Activated B cell treated with CpG ODN at 0.5 μM for 24 hours (primary cell): ENCODE data around the gene CCNJL. TPM values are rescaled to one million over a fixed set of nuclear protein-coding genes. Genes with fewer than 3 reads are reported as not detected.

ENCODE experiments used
- ATAC-seq: fragments of 200-7000 bp; cut with Tn5 transposase; one replicate; pipeline ENCODE4 v1.10.0; 2021; ENCODE audit warnings: low read depth, mild to moderate bottlenecking, moderate library complexity
- CTCF ChIA-PET: fragments of 350-600 bp; sonication (Branson Sonifier 250); formaldehyde crosslinking; loops from one replicate; lab custom pipeline; 2021; ENCODE audit warnings: antibody characterized with exemption; lab: Charles Lee
- POLR2A ChIA-PET: fragments of 350-600 bp; sonication (Branson Sonifier 250); formaldehyde crosslinking; loops from one replicate; lab custom pipeline; 2021; ENCODE audit warnings: antibody characterized with exemption; lab: Charles Lee
- DNase-seq: peaks from one replicate; pipeline ENCODE4 v3.0.0; 2022
- H3K27ac Mint-ChIP-seq: one replicate; pipeline ENCODE4 v1.8.0; 2020; ENCODE audit warnings: mixed read lengths
- H3K27me3 Mint-ChIP-seq: one replicate; pipeline ENCODE4 v1.8.0; 2021; ENCODE audit warnings: mixed read lengths
- H3K36me3 Mint-ChIP-seq: one replicate; pipeline ENCODE4 v1.8.0; 2021; ENCODE audit warnings: low read depth, mixed read lengths
- H3K4me1 Mint-ChIP-seq: one replicate; pipeline ENCODE4 v1.8.0; 2021; ENCODE audit warnings: mixed read lengths
- H3K4me3 Mint-ChIP-seq: one replicate; pipeline ENCODE4 v1.8.0; 2020; ENCODE audit warnings: mild to moderate bottlenecking, mixed read lengths
- H3K9me3 Mint-ChIP-seq: one replicate; pipeline ENCODE4 v1.8.0; 2020; ENCODE audit warnings: mixed read lengths
- CTCF ChIP-seq: fragments of 200-600 bp; IDR thresholded peaks from one replicate; pipeline ENCODE4 v1.8.0; 2022; ENCODE audit warnings: antibody characterized with exemption, mild to moderate bottlenecking
- intact Hi-C: fragments of 100-400 bp; cut with micrococcal nuclease; formaldehyde crosslinking; loops from one replicate; pipeline ENCODE4 v1.15.1; 2024
- total RNA-seq: library from RNA; stranded (reverse); gene quantifications from 2 replicates; pipeline ENCODE4 v1.2.3, GENCODE V29; 2022

Gene CCNJL
- total RNA-seq, 1 donor from 2014 or later = 0.09 TPM

GRCh38 chr5:160324886-160325285 is 12.5 kb upstream of the CCNJL start:
- no peak overlapping the region for H3K27ac Mint-ChIP-seq
- intact Hi-C loops = no loop called here
- ATAC-seq (no peak), DNase-seq (no peak)
- ChIA-PET CTCF (no interaction called here), POLR2A (interaction anchor here (0.6 kb wide), 1 partner anchor 107 kb away, joined by 3 read pairs; no protein-coding TSS in a partner anchor)
- H3K36me3 Mint-ChIP-seq = no peaks in the 10 kb centered on the region
- peaks cover 14% of the 10 kb centered on the region for H3K27me3 Mint-ChIP-seq
- no peak overlapping the region for H3K4me3 Mint-ChIP-seq
- no peaks in the 10 kb centered on the region for H3K4me1 Mint-ChIP-seq
- no peaks in the 10 kb centered on the region for H3K9me3 Mint-ChIP-seq
- TF ChIP-seq CTCF = no peak

- no peaks in the 10 kb centered on the region for H3K9me3 Mint-ChIP-seq
- CTCF ChIA-PET = no interaction called here
- intact Hi-C loops = no loop called here
- POLR2A ChIA-PET = no interaction called here
- no peak for TF ChIP-seq CTCF
- peaks cover 9% of the 10 kb centered on the region for H3K27me3 Mint-ChIP-seq
- H3K4me1 Mint-ChIP-seq = no peaks in the 10 kb centered on the region
- no peak overlapping the region for H3K4me3 Mint-ChIP-seq
- H3K27ac Mint-ChIP-seq = no peak overlapping the region
- no peak for DNase-seq
- H3K36me3 Mint-ChIP-seq = no peaks in the 10 kb centered on the region
- ATAC-seq = no peak
These were observed 6.0 kb upstream of the CCNJL start for GRCh38 chr5:160318409-160318808.

GRCh38 chr5:160317434-160317833 is 5.1 kb upstream of the CCNJL start:
- Mint-ChIP-seq H3K4me3 (no peak overlapping the region), H3K27me3 (peaks cover 18% of the 10 kb centered on the region), H3K4me1 (peaks cover 7% of the 10 kb centered on the region), H3K27ac (no peak overlapping the region), H3K9me3 (no peaks in the 10 kb centered on the region), H3K36me3 (no peaks in the 10 kb centered on the region)
- DNase-seq (no peak), ATAC-seq (no peak)
- ChIA-PET CTCF (no interaction called here), POLR2A (no interaction called here)
- no peak for TF ChIP-seq CTCF
- intact Hi-C loops = no loop called here

- no peak for DNase-seq
- TF ChIP-seq CTCF = no peak
- POLR2A ChIA-PET = no interaction called here
- CTCF ChIA-PET = no interaction called here
- Mint-ChIP-seq H3K4me1 (peaks cover 11% of the 10 kb centered on the region), H3K27ac (no peak overlapping the region), H3K4me3 (no peak overlapping the region), H3K9me3 (no peaks in the 10 kb centered on the region), H3K36me3 (no peaks in the 10 kb centered on the region), H3K27me3 (peaks cover 22% of the 10 kb centered on the region)
- no peak for ATAC-seq
- intact Hi-C loops = no loop called here
These were observed 3.6 kb upstream of the CCNJL start for GRCh38 chr5:160315968-160316367.

- no peaks in the 10 kb centered on the region for H3K36me3 Mint-ChIP-seq
- ChIA-PET CTCF (no interaction called here), POLR2A (no interaction called here)
- peaks cover 36% of the 10 kb centered on the region for H3K27me3 Mint-ChIP-seq
- DNase-seq (no peak), ATAC-seq (no peak)
- TF ChIP-seq CTCF = no peak
- H3K27ac Mint-ChIP-seq = no peak overlapping the region
- no peaks in the 10 kb centered on the region for H3K9me3 Mint-ChIP-seq
- peaks cover 11% of the 10 kb centered on the region for H3K4me1 Mint-ChIP-seq
- H3K4me3 Mint-ChIP-seq = peak overlapping the region; percentile 73
- intact Hi-C loops = no loop called here
These were observed 780 bp upstream of the CCNJL start for GRCh38 chr5:160312960-160313727.
